Superior temporal gyrus (tissue), 1 donor: ENCODE measurements around the gene NAIF1.
"Not testable (repeated sequence)": the region's sequence is repeated elsewhere in the genome, so short reads cannot be mapped to it uniquely, and the experiment has no call there.

Source experiments
- DNase-seq: peaks from one replicate; pipeline ENCODE4 v3.0.0-alpha.2; 2016; ENCODE audit errors: extremely low spot score

NAIF1 gene

DNA sequence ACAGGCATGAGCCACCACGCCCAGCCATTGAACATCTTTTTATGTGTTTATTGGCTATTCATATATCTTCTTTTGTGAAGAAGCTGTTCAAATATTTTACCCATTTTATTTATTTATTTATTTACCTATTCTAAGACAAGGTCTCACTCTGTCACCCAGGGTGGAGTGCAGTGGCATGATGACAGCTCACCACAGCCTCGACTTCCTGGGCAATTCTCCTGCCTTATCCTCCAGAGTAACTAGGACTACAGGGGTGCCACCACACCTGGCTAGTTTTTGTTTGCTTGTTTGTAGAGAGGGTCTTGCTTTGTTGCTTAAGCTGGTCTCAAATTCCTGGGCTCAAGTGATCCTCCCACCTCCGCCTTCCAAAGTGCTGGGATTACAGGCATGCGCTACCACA is 33.5 kb downstream of the NAIF1 start:
- no peak for DNase-seq

DNA sequence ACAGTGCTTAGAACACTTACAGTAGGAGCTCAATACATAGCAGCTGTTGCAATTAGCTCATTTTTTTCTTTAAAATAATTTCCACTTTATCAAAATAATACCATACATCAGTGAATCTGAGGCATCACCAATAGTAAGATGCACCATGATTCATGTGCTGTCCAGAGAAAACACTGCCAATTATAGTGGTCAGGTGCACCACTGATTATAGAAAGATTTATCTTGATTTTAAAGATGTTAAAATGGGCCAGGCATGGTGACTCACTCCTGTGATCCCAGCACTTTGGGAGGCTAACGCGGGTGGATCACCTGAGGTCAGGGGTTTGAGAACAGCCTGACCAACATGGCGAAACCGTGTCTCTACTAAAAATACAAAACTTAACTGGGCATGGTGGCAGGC is 39.4 kb downstream of the NAIF1 start:
- DNase-seq, result no peak

DNA sequence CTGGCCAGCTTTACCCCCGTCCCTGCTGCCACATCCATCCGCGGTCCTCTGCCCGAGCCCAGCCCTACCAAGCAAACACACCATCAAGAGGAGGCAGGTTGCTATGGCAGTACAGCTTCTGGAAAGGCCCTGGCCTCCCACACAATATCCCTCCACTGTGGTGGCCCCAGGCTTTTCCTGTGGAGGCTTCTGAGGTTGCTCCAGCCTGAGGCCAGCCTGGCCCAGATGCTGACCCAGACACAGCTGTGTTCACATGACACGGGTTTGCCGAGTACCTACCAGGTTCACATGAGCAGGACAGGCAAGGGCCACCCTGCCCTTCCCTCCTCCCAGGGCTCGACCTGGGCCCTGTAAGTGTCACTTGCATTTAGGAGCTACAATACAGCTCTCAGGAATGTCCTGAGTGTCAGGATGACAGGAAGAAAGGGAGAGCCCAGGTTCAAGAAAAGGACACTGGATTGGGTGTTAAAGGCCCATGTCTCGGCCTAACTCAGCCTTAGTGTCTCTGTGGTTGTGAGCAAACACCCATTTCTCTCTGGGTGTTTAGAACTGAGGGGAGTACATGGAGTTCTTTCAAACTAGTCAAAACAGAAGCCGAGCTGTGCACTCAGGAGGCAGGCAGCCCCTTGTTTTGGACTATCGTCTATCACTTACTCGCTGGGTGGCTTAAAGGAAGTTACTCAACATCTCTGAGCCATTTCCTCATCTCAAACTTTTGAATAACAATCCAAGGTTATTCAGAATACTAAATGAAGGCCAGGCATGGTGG is 40.2 kb downstream of the NAIF1 start:
- DNase-seq, result no peak

DNA sequence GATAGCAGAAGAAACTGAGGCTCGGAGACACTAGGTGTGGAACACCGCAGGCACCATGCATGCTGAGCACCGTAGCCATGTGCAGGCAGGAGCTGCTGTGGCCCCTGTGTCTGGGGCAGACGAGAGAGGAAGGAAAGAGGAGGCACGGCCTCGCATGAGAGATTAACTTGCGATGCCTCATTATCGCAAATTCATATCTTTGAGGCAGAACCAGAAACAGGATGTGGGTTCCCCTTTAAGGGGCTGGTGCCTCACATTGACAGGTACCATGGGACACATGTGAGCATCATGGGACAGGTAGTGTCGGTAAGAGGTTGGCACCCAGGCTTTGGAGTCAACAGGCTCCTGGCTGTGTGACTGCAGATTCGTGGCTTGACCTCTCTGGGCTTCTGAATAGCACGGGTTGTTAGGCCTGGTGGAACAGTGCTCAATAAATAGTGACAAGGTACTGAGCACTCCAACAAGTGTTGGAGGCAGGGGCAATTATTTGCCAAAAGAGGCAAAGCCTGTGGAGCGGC is 40.8 kb downstream of the NAIF1 start:
- no peak for DNase-seq

DNA sequence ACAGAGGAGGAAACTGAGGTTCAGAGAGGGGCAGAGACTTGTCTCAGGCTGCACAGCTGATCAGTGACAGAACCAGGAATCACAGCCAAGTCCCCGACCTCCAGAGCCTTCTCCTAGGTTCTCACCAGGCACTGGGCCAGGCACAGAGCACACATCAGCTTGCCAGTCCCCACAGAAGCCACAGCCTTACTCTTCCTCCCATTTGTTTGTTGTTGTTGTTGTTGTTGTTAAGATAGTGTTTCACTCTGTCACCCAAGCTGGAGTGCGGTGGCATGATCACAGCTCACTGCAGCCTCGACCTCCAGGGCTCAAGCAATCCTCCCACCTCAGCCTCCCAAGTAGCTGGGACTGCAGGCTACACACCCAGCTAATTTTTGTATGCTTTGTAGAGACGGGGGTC is 41.4 kb downstream of the NAIF1 start:
- no peak for DNase-seq

DNA sequence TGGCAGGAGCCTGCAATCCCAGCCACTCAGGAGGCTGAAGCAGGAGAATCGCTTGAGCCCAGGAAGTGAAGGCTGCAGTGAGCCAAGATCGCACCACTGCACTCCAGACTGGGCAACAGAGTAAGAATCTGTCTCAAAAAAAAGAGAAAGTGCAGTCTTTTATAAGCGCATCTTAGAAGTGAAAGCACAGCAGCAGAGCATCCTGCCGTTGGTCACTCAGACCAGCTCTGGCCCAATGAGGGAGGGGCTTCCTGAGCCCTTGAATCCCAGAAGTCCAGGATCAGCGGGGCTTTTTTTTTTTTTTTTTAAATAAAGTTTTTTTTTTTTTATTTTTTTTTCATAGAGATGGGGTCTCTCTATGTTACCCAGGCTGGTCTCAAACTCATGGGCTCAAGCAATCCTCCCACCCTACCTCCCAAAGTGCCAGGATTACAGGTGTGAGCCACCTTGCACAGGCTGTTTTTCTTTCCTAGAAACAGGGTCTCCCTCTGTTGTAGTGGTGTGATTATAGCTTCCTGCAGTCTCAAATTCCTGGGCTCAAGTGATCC is 42.3 kb downstream of the NAIF1 start:
- DNase-seq, result no peak

DNA sequence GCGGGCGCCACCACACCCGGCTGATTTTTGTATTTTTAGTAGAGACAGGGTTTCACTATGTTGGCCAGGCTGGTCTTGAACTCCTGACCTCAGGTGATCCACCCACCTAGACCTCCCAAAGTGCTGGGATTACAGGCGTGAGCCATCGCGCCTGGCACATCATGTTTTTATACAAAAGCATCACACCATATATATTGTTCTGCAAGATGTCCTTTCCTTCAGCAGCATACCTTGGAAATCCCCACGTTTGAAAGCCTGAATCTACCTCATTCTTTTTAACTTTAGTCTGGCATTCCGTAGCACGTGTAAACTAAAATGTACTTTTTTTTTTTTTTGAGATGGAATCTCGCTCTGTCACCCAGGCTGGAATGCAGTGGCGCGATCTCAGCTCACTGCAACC is 43.4 kb downstream of the NAIF1 start:
- DNase-seq, result not testable (repeated sequence)

DNA sequence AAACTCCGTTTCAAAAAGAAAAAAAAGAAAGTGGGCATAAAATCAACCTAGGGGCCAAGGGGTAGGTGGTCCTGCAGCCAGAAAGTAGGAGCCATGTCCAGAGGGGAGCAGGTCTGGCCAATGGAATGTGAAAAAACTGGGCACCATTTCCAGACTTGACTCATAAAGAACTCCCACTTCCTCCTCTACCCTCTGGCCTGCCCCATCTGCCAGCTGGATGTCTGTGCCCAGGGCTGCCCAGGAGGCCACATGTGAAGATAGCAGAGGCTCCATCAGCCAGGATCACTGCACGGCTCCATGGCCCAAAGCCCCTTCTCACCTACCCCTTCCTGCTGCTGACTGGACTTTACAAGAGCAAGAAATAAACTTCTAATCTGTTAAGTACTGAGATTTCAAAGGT is 44.2 kb downstream of the NAIF1 start:
- DNase-seq, result no peak

DNA sequence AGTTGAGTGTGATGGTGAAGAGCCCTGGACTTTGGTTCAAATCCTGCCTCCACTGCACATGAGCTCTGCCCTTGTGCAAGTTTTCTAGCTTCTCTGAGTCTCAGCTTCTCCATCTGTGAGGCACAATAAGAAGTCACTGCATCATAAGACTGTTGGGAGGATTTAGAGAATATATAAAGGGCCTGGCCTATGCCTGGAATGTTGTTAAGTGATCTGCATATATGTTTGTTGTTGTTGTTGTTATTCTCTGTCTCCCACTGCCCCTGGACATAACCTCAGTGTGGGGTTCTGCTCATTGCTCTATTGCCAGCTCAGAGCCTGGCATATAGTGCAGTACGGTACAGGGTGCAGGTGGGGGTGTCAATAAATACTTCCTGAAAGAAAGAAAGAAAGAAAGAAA is 46.0 kb downstream of the NAIF1 start:
- no peak for DNase-seq

DNA sequence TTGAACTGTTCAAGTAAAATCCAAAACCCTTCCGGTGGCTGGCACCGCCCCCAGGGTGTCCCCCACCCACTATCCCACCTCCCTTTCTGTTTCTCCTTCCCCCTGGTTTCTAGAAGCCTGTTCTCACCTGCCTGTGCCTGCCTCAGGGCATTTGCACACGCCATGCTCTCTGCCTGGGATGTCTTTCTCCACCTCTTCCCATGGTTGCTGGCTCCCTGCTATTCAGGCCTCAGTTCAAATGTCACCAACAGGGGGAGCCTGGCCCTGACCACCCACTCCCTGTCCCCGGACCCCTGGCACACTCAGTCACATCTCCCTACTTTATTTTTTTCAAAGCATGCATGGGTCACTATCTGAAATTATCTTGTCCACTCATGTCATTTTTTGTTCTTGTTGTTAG is 46.4 kb downstream of the NAIF1 start:
- DNase-seq, result no peak

DNA sequence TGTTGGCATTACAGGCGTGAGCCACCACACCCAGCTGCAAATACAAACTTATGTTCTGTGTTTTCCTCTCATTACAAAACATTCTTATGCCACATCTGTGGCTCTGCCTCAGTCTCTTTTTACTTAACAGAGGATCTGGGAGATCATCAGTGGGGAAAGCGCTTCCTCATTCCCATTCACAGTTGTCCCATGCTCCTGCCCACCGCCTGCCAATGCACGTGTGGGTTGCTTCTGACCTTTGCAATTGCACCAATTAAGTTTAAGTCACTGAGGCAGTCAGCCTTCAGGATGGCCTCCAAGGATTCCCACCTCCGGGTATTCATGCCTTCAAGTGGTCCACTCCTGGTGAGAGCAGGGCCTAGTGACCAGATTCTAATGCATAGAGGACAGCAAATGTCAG is 51.4 kb downstream of the NAIF1 start:
- DNase-seq, result no peak
